ENCODE data around the gene MOK. TPM values are rescaled to one million over a fixed set of nuclear protein-coding genes. Genes with fewer than 3 reads are reported as not detected.

The MOK gene
- total RNA-seq, 1 donor = 86.1 TPM

GRCh38 chr14:102212845-102213244 lies 92.1 kb downstream of the MOK start:
- no peak overlapping the region for H3K4me2 ChIP-seq (ENCODE audit: insufficient read depth, low read length)
- H3K27me3 ChIP-seq (ENCODE audit: insufficient read depth, low read length) = no peaks in the 10 kb centered on the region
- H4K20me1 ChIP-seq (ENCODE audit: insufficient read depth, low read length) = peaks cover 3% of the 10 kb centered on the region
- H2AFZ ChIP-seq (ENCODE audit: low read length) = no peak overlapping the region
- H3K4me1 ChIP-seq (ENCODE audit: insufficient read depth, low read length) = peaks cover 22% of the 10 kb centered on the region
- H3K4me3 ChIP-seq (ENCODE audit: insufficient read depth, low read length) = no peak overlapping the region
- peaks cover 52% of the 10 kb centered on the region for H3K79me2 ChIP-seq (ENCODE audit: insufficient read depth, low read length)
- no peak for TF ChIP-seq CTCF (IDR thresholded peaks at IDR 0.05; ENCODE audit: extremely low read depth, low read depth, low read length)
- no peaks in the 10 kb centered on the region for H3K9me3 ChIP-seq (ENCODE audit: low read depth, low read length)
- DNase-seq (ENCODE audit: insufficient read length, low spot score, missing footprints) = no peak
- H3K27ac ChIP-seq (ENCODE audit: low read depth, low read length) = no peak overlapping the region
- H3K36me3 ChIP-seq (ENCODE audit: insufficient read depth, low read length) = peaks cover 26% of the 10 kb centered on the region

GRCh38 chr14:102212356-102212755 lies 92.6 kb downstream of the MOK start:
- Histone ChIP-seq H3K4me3 (ENCODE audit: insufficient read depth, low read length) (no peak overlapping the region), H4K20me1 (ENCODE audit: insufficient read depth, low read length) (peaks cover 3% of the 10 kb centered on the region), H3K27me3 (ENCODE audit: insufficient read depth, low read length) (no peaks in the 10 kb centered on the region), H3K27ac (ENCODE audit: low read depth, low read length) (no peak overlapping the region), H3K79me2 (ENCODE audit: insufficient read depth, low read length) (peaks cover 52% of the 10 kb centered on the region), H2AFZ (ENCODE audit: low read length) (no peak overlapping the region), H3K9me3 (ENCODE audit: low read depth, low read length) (no peaks in the 10 kb centered on the region), H3K36me3 (ENCODE audit: insufficient read depth, low read length) (peaks cover 25% of the 10 kb centered on the region), H3K4me1 (ENCODE audit: insufficient read depth, low read length) (peaks cover 22% of the 10 kb centered on the region), H3K4me2 (ENCODE audit: insufficient read depth, low read length) (no peak overlapping the region)
- no peak for DNase-seq (ENCODE audit: insufficient read length, low spot score, missing footprints)
- TF ChIP-seq CTCF (IDR thresholded peaks at IDR 0.05; ENCODE audit: extremely low read depth, low read depth, low read length) = no peak

DNA sequence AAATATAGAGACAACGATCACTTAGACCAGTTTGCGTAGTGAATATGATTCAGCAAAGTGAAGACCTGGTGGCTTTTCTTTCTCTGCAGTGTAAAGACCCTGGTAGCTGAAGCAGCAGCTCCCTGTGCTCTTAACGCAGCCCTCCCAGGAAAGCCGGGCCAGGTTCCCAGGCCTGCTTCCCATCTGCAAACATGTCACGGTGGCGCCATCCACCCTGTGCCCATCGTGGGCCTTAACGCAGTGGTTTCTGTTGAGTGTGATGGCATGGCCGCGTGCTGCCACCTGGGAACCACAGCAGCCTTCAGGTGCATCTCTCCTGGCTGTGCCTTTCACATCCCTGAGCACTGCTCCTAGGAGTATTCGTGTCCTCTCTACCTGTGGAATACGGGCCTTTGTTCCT lies 93.7 kb downstream of the MOK start:
- H3K4me2 ChIP-seq (ENCODE audit: insufficient read depth, low read length) = no peak overlapping the region
- H3K4me3 ChIP-seq (ENCODE audit: insufficient read depth, low read length) = no peak overlapping the region
- H4K20me1 ChIP-seq (ENCODE audit: insufficient read depth, low read length) = peaks cover 2% of the 10 kb centered on the region
- no peak for DNase-seq (ENCODE audit: insufficient read length, low spot score, missing footprints)
- H3K36me3 ChIP-seq (ENCODE audit: insufficient read depth, low read length) = peaks cover 17% of the 10 kb centered on the region
- H3K27me3 ChIP-seq (ENCODE audit: insufficient read depth, low read length) = no peaks in the 10 kb centered on the region
- no peak overlapping the region for H3K27ac ChIP-seq (ENCODE audit: low read depth, low read length)
- TF ChIP-seq CTCF (IDR thresholded peaks at IDR 0.05; ENCODE audit: extremely low read depth, low read depth, low read length) = no peak
- H3K9me3 ChIP-seq (ENCODE audit: low read depth, low read length) = no peaks in the 10 kb centered on the region
- peaks cover 54% of the 10 kb centered on the region for H3K79me2 ChIP-seq (ENCODE audit: insufficient read depth, low read length)
- H3K4me1 ChIP-seq (ENCODE audit: insufficient read depth, low read length) = peaks cover 19% of the 10 kb centered on the region
- no peak overlapping the region for H2AFZ ChIP-seq (ENCODE audit: low read length)

- no peak for DNase-seq (ENCODE audit: insufficient read length, low spot score, missing footprints)
- no peak overlapping the region for H3K4me2 ChIP-seq (ENCODE audit: insufficient read depth, low read length)
- peaks cover 52% of the 10 kb centered on the region for H3K79me2 ChIP-seq (ENCODE audit: insufficient read depth, low read length)
- H3K9me3 ChIP-seq (ENCODE audit: low read depth, low read length) = no peaks in the 10 kb centered on the region
- H3K27me3 ChIP-seq (ENCODE audit: insufficient read depth, low read length) = no peaks in the 10 kb centered on the region
- H4K20me1 ChIP-seq (ENCODE audit: insufficient read depth, low read length) = no peaks in the 10 kb centered on the region
- TF ChIP-seq CTCF (IDR thresholded peaks at IDR 0.05; ENCODE audit: extremely low read depth, low read depth, low read length) = no peak
- H3K4me3 ChIP-seq (ENCODE audit: insufficient read depth, low read length) = no peak overlapping the region
- H3K36me3 ChIP-seq (ENCODE audit: insufficient read depth, low read length) = peaks cover 18% of the 10 kb centered on the region
- H3K4me1 ChIP-seq (ENCODE audit: insufficient read depth, low read length) = peaks cover 11% of the 10 kb centered on the region
- no peak overlapping the region for H2AFZ ChIP-seq (ENCODE audit: low read length)
- H3K27ac ChIP-seq (ENCODE audit: low read depth, low read length) = no peak overlapping the region
Measured at GRCh38 chr14:102210421-102211042, 94.4 kb downstream of the MOK start.

All from osteoblast (primary cell).